ENCODE data around the gene ISOC1. TPM values are rescaled to one million over a fixed set of nuclear protein-coding genes. Genes with fewer than 3 reads are reported as not detected.
A peak's percentile ranks its signal among the peaks of the same experiment; 100 is the strongest.

ISOC1 gene
- total RNA-seq, 1 experiment from 2014 or later, result 33.3 TPM

DNA sequence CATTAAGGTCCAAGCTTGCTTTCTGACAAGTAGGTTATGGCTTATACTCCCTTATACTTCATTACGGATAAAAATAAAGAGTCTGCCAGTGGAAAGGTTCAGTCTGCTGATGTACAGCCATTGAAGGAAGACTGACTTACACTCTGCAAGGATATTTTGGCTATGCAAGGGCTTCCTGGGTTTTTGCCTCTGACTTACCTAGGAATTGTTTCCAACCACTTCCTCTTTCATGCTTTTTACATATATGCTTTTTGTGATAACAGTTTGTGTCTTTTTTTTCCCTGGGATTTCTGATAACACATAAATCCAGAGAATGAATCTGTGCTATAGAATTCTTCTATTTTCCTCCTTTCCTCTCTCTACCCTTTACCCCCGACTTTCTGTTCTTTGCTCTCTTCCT is 16.8 kb downstream of the ISOC1 start:
- no peak for DNase-seq
- no peaks in the 10 kb centered on the region for H3K9me3 Mint-ChIP-seq (ENCODE audit: unreplicated experiment)
- ChIA-PET POLR2A (interaction anchor here (0.6 kb wide), 1 partner anchor 16 kb away, joined by 8 read pairs; no protein-coding TSS in a partner anchor), CTCF (no interaction called here)
- Histone ChIP-seq H3K9me3 (no peaks in the 10 kb centered on the region), H3K4me3 (ENCODE audit: low read depth, low read length) (no peak overlapping the region), H3K27me3 (replicated peaks; ENCODE audit: control insufficient read depth, insufficient read depth, low read length) (no peaks in the 10 kb centered on the region), H3K36me3 (ENCODE audit: control insufficient read depth, insufficient read depth, low read length) (no peaks in the 10 kb centered on the region), H3K4me1 (no peaks in the 10 kb centered on the region)
- peaks cover 5% of the 10 kb centered on the region for H3K36me3 Mint-ChIP-seq (ENCODE audit: insufficient read depth, unreplicated experiment)
- H3K4me3 Mint-ChIP-seq (ENCODE audit: unreplicated experiment), result no peak overlapping the region
- no peaks in the 10 kb centered on the region for H3K27me3 Mint-ChIP-seq (ENCODE audit: insufficient read depth, unreplicated experiment)
- TF ChIP-seq, protein P1, sequence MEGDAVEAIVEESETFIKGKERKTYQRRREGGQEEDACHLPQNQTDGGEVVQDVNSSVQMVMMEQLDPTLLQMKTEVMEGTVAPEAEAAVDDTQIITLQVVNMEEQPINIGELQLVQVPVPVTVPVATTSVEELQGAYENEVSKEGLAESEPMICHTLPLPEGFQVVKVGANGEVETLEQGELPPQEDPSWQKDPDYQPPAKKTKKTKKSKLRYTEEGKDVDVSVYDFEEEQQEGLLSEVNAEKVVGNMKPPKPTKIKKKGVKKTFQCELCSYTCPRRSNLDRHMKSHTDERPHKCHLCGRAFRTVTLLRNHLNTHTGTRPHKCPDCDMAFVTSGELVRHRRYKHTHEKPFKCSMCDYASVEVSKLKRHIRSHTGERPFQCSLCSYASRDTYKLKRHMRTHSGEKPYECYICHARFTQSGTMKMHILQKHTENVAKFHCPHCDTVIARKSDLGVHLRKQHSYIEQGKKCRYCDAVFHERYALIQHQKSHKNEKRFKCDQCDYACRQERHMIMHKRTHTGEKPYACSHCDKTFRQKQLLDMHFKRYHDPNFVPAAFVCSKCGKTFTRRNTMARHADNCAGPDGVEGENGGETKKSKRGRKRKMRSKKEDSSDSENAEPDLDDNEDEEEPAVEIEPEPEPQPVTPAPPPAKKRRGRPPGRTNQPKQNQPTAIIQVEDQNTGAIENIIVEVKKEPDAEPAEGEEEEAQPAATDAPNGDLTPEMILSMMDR (IDR thresholded peaks at IDR 0.05; ENCODE audit: insufficient read depth in 1 of 2, low read depth in 1 of 2, low read length in 1 of 2, severe bottlenecking in 1 of 2, unreplicated experiment in 1 of 2), result no peak
- no peaks in the 10 kb centered on the region for H3K4me1 Mint-ChIP-seq (ENCODE audit: low read depth, unreplicated experiment)
- no peak overlapping the region for H3K27ac Mint-ChIP-seq (ENCODE audit: unreplicated experiment)
- BruUV-seq (replicated peaks), result no TSS peak
- intact Hi-C loops (cut with micrococcal nuclease; ENCODE audit: unreplicated experiment), result no loop called here

DNA sequence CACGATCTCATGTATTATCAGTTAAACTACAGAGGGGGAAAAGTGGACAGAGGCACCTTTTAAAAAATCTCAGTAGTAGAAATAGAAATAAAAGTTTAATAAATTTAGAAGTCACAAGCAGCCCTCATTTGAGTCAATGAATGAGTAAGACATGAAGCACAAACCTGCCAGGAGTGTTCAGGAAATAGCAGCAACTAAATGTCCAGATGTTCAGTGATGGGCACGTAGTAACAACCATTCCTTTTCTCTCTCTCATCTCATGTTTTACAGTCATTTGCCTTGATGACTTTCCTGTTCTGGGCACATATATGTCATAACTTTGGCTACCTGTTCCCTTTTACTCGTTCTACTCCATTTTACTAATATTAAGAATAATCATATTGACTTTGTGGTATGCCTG is 17.7 kb downstream of the ISOC1 start:
- Mint-ChIP-seq H3K4me3 (ENCODE audit: unreplicated experiment) (no peak overlapping the region), H3K27me3 (ENCODE audit: insufficient read depth, unreplicated experiment) (no peaks in the 10 kb centered on the region), H3K4me1 (ENCODE audit: low read depth, unreplicated experiment) (no peaks in the 10 kb centered on the region), H3K27ac (ENCODE audit: unreplicated experiment) (no peak overlapping the region), H3K36me3 (ENCODE audit: insufficient read depth, unreplicated experiment) (peaks cover 5% of the 10 kb centered on the region), H3K9me3 (ENCODE audit: unreplicated experiment) (no peaks in the 10 kb centered on the region)
- Histone ChIP-seq H3K4me3 (ENCODE audit: low read depth, low read length) (no peak overlapping the region), H3K36me3 (ENCODE audit: control insufficient read depth, insufficient read depth, low read length) (no peaks in the 10 kb centered on the region), H3K27me3 (replicated peaks; ENCODE audit: control insufficient read depth, insufficient read depth, low read length) (no peaks in the 10 kb centered on the region), H3K4me1 (no peaks in the 10 kb centered on the region), H3K9me3 (no peaks in the 10 kb centered on the region)
- CTCF ChIA-PET, result interaction anchor here (0.6 kb wide), 1 partner anchor 1207 kb away, joined by 4 read pairs; no protein-coding TSS in a partner anchor
- no TSS peak for BruUV-seq (replicated peaks)
- POLR2A ChIA-PET, result no interaction called here
- DNase-seq, result no peak
- TF ChIP-seq, protein P1 (IDR thresholded peaks at IDR 0.05; ENCODE audit: insufficient read depth in 1 of 2, low read depth in 1 of 2, low read length in 1 of 2, severe bottlenecking in 1 of 2, unreplicated experiment in 1 of 2), result no peak
- intact Hi-C loops (cut with micrococcal nuclease; ENCODE audit: unreplicated experiment), result no loop called here

DNA sequence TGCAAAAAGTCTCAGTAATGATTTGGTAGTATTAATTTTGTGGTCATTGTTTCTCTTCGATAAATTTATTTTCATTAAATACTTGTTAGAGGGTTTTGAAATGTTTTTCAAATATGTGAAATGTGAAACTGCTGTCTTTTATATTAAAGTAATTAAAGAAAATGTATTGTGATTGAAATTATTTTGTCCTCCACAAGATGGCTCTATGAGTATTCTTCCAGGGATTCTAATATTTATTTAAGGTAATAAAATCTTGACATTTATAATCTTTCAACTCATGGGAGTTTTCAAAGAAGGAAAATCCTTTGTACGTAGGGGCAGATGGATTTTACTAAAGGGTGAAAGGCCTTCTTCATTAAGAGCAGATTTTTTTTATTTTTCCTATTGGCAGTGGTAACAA is 19.3 kb downstream of the ISOC1 start:
- no peaks in the 10 kb centered on the region for H3K27me3 Mint-ChIP-seq (ENCODE audit: insufficient read depth, unreplicated experiment)
- BruUV-seq (replicated peaks), result no TSS peak
- H3K4me1 ChIP-seq, result no peaks in the 10 kb centered on the region
- no peak overlapping the region for H3K4me3 ChIP-seq (ENCODE audit: low read depth, low read length)
- no peaks in the 10 kb centered on the region for H3K27me3 ChIP-seq (replicated peaks; ENCODE audit: control insufficient read depth, insufficient read depth, low read length)
- intact Hi-C loops (cut with micrococcal nuclease; ENCODE audit: unreplicated experiment), result no loop called here
- H3K9me3 ChIP-seq, result no peaks in the 10 kb centered on the region
- H3K27ac Mint-ChIP-seq (ENCODE audit: unreplicated experiment), result no peak overlapping the region
- no peaks in the 10 kb centered on the region for H3K9me3 Mint-ChIP-seq (ENCODE audit: unreplicated experiment)
- H3K36me3 Mint-ChIP-seq (ENCODE audit: insufficient read depth, unreplicated experiment), result peaks cover 8% of the 10 kb centered on the region
- no peak for DNase-seq
- POLR2A ChIA-PET, result no interaction called here
- peaks cover 9% of the 10 kb centered on the region for H3K4me1 Mint-ChIP-seq (ENCODE audit: low read depth, unreplicated experiment)
- CTCF ChIA-PET, result no interaction called here
- TF ChIP-seq, protein P1 (IDR thresholded peaks at IDR 0.05; ENCODE audit: insufficient read depth in 1 of 2, low read depth in 1 of 2, low read length in 1 of 2, severe bottlenecking in 1 of 2, unreplicated experiment in 1 of 2), result peak in 1 of 2 experiments; percentile 17
- no peak overlapping the region for H3K4me3 Mint-ChIP-seq (ENCODE audit: unreplicated experiment)
- H3K36me3 ChIP-seq (ENCODE audit: control insufficient read depth, insufficient read depth, low read length), result no peaks in the 10 kb centered on the region
